HG03095 (cell line): ENCODE data around the gene YAE1.
A peak's percentile ranks its signal among the peaks of the same experiment; 100 is the strongest.
"Not testable (repeated sequence)": the region's sequence is repeated elsewhere in the genome, so short reads cannot be mapped to it uniquely, and the experiment has no call there.

Source experiments
- ATAC-seq: cut with Tn5 transposase; IDR thresholded peaks from one replicate; pipeline ENCODE4 v1.9.1; 2021; ENCODE audit warnings: moderate library complexity; ENCODE audit not compliant: unreplicated experiment

Gene YAE1, protein sequence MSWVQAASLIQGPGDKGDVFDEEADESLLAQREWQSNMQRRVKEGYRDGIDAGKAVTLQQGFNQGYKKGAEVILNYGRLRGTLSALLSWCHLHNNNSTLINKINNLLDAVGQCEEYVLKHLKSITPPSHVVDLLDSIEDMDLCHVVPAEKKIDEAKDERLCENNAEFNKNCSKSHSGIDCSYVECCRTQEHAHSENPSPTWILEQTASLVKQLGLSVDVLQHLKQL

DNA sequence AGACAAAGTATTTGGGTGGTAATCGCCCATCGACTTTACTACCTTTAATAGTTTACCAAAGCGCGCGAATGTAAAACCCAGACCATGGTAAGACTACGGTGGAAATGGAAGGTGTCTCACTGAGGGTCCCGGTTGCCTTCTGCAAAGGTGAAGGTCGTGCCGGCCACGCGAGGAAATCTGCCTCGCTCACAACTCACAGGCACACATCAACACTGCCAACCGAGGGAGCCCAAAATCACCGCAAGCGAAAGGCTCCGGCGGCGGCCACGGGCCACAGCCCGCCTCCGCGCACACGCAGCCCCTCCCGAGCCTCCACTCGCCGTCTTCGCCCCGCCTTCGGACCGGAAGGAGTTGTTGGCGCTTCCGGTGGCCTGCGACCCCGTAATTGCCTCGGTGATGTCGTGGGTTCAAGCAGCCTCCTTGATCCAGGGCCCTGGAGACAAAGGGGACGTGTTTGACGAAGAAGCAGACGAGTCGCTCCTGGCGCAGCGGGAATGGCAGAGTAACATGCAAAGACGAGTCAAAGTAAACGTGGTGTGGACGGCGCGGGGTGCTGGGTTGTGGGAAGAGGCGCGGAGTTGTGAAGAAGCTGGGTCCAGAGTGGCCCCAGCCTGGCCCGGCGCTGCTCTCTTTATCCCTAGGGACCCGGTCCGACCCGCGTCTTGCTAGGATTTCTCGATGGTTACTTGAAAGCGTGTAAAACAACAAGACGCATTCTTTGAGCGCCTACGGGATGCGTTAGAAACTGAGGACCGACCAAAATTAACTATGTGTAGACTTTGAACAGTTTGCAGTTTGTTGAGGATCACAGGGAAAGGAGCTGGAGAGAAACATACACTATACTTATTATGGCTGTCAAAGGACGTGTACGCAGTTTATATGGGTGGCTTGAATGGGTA is at the start of gene YAE1:
TSS of gene YAE1 (plus strand) at position 382 of the 899 bp plus-strand sequence. CDS start at position 397, 15 bp downstream.
- peak; percentile 99 for ATAC-seq

DNA sequence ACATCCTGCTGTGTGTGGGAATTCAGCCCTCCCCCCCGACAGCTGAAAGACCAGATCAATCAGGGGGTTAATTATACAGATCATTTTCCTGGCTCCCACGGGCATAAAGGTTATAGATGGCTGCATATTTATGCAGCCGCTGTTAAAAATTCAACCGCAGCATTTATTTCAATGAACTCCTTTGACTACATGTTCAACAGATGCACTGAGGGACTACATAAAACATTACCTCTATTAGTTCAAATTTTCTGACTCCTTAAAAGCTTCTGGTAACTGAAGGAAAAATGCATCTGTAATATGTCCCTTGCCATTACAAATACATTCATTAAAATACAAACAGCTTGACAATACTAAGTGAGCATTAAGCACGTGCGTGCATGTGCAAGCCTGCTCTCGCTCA is 49.7 kb upstream of the YAE1 start:
- ATAC-seq, result no peak

DNA sequence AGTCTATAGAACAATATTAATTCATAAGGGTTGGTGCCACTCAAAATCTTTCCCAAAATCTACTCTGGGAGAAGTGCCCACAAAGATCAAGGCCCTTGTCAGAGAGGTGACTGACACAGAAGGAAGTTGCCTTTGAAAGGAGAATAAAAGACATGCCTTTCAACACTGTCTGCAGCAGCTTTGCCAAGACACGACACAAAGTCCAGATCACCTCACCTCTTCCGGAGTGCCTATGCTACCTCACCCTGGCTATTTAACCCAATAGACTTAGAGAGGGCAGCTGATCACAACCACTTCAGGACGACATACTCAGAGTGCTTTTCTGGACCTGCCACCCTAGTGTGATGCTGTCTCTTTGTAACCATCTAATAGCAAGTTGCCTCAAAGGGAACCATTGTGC is 49.0 kb upstream of the YAE1 start:
- ATAC-seq, result no peak

DNA sequence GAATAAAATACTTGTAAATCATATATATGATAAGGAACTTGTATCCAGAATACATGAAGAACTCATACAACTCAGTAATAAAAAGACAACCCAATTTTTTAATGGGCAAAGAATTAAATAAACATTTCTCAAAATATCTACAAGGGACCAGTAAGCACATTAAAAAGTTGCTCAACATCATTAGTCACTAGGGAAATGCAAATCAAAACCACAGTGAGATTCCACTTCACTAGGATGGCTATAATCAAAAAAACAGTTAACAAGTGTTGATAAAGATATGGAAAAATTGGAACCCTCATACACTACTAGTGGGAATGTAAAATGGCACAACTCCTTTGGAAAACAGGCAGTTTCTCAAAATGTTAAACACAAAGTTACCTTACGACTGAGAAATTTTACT is 40.3 kb upstream of the YAE1 start:
- ATAC-seq, result no peak

DNA sequence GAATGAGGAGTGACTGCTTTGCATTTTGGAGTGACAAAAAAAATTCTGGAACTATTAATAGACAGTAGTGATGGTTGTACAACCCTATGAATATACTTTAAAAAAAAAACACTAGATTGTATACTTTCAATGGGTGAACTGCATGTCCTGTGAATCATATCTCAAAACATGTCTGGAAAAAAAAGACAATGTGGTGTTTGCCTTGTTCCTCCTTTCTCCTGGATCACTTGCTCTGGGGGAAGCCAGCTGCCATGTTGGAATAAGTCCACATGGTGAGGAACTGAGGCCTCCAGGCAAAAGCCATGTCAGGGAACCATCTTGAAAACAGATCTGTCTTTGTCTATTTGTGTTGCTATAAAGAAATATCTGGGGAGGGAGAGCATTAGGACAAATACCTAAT is 39.5 kb upstream of the YAE1 start:
- no peak for ATAC-seq

DNA sequence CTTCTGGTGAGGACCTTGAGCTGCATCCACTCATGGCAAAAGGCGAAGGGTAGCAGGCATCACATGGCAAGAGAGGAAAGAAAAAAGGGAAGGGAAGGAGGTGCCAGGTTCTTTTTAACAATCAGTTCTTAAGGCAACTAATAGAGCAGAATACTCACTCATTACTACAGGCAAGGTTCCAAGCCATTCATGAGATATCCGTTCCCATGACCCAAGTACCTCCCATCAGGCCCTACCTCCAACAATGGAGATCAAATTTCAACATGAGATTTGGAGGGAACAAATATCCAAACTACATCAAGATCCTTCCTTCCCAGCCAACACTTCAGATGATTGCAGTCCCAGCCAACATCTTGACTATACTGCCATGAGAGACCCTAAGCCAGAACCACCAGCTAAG is 38.9 kb upstream of the YAE1 start:
- no peak for ATAC-seq

DNA sequence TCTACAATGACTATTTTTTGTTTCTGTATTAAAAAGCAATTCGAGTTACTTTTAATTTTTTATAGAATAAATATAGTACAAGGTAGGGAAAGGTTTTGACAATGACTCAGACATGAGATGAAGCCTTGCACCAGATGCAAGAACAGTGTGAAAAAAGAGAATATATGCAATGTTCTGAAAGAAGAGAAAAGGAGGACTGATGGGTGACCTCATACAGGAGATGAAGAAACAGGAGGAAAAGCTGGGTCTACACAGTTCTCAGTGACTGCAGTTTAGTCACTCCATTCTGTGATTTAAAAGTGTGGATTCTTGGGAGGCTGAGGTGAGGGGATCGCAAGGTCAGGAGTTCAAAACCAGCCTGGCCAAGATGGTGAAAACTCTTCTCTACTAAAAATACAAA is 38.3 kb upstream of the YAE1 start:
- no peak for ATAC-seq

DNA sequence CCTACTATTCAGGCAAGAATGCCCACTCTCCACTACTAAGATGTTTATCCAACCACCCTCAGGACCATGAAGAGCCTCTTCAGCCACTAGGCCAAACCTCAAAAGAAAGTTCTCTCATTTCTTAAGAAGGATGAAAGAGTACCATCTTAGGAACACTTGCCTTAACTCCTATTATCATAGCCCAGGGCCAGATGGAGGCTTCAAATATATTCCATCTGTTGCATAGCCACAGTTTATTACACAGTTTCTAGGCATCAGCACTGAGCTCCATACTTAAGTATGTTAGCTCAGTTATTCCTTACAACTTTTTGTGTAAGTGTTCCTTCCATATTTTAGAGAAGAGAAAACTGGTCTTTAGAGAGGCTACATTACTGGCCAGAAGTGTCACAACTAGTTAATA is 37.4 kb upstream of the YAE1 start:
- no peak for ATAC-seq

DNA sequence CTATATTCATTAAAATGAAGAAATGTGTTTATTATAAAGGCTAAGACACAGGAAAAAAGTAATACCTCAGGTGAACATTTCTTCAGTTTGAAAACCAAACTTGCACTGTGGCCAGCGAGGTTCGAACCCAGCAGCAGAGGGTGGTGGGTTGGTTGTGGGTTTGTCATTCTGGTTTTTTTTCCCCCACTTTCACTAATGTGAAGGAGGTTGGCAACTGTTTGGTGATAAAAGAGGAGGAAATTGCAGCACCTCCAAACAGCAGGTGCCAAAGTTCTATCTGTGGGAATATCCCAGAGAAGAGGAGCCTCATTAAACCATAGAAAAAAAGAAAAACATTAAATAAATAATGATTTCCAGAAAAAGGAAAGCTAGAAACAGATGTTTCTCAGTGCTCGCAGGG is 36.6 kb upstream of the YAE1 start:
- ATAC-seq, result no peak

DNA sequence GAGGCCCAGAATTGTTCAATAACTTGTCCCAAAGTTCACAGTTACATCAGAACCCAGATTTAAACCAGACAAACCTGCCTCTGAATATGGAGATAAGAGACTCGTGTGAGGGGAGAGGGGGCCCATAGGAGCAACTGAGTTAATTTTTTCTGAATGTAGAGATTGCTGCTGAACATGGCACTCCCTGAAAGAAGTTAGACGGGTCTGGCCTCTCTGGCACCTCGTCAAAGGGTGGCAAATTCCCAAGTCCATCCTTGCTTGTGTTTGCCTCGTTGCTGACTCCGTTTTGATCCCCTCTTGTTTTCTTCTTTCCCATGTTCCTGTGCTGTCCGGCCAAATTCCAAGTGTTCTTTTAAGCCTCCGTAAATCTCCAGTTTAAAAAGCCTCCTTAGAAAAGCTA is 35.2 kb upstream of the YAE1 start:
- ATAC-seq, result no peak

DNA sequence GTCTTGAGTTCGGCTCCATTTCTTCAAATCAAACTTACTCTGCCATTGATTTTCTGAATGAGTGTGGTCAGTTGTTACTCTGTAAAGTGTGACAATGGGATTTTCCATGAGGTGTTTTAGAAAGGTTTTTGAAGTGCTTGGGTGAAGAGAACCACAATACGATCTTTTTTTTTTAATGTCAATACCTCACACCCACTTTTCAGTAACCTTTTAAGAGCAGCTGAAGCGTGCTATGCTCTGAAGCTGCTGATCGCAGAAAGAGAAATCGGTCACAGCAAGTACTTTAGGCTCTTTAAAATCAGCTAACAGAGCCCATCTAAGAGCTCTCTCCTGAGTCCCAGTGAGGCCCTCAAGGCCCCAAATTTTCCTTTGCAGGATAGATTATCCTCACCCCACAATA is 34.4 kb upstream of the YAE1 start:
- no peak for ATAC-seq

DNA sequence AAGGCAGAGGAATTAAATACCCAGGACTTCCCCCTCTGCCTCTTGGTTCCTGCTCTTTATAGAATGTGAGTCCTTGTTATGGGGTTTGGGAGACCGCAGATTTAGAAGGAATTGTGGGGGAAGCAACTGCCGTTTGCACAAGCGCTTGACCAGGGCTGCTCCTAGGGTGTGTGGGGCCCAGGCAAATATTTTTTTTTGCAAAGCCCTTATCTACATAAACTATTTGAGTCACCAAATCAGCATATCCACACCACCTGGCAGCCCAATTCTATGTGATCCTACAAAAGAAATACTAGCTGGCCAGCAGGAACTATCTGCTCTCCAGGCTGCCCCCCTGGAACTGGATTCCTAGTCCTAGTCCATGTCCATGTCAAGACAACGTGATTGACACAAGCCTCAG is 33.4 kb upstream of the YAE1 start:
- no peak for ATAC-seq

DNA sequence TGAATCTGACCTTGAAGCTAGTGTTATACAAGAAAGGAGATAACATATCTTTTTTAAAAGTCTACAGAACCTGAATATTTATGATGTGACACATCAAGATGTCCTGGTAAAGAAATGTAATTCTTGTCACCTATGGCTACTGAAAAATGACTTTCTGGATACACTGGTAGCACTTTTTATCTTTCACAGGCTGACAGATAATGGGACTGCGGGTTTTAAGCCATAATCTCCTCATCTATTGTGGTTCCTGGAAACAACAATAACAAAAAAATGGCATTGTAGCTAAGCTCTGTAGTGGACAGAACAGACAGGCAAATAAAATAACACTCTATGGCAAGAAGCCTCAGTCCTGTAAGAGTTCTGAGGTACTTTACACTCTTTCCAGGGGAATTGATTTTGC is 31.6 kb upstream of the YAE1 start:
- ATAC-seq, result no peak

DNA sequence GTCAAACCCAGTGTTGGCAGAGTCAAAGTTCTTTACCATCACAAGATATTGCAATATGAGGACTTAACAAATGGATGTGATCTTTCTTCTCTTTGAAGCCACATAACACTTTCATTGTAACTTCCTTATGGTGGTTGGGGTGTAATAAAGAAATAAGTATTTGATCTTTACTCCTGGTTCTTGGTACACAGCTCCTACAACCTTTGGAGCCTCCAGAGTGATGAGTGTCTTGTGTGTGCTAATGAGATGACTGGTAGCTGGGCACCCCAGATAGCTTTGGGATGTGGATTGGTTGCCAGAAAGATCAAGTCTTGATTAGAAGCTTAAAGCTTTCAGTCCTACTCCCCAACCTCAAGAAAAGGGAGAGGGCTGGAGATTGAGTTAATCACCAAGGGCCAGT is 31.1 kb upstream of the YAE1 start:
- no peak for ATAC-seq

DNA sequence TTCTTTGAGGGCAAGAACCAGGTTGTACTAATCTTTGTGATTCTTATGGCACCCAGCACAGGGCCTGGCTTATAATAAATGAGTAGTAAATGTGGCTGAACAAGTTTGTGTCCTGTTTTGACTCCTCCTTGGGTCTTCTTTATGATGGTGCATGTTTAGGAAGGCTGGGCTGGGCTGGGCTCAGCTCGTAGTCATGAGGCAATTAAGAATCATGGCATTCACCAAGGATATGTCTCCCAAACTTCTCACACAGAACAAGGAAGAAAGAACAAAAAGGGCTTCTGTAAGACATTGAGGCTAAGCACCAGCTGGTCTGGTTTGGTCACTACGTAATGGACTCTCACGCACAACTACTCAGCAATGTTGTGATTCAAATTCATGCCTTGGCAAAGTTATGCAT is 30.5 kb upstream of the YAE1 start:
- no peak for ATAC-seq

DNA sequence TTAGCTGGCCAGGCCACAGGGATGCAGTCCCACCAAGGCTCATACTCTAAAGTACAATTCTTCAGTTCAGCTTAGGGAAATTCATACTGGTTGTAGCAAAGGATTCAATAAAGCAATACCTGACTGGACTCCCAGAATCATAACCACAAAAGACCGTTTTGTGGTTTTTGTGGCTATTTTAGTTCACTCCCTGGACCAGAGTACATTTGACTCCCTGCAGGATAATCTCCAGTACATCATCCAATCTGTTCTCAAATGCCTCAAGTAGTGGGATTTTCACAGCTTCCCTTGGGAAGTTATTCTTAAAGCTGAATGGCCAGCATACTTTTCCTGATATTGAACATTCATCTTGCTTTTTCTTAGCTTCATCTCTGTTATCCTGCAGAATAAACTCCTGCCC is 29.3 kb upstream of the YAE1 start:
- ATAC-seq, result no peak

DNA sequence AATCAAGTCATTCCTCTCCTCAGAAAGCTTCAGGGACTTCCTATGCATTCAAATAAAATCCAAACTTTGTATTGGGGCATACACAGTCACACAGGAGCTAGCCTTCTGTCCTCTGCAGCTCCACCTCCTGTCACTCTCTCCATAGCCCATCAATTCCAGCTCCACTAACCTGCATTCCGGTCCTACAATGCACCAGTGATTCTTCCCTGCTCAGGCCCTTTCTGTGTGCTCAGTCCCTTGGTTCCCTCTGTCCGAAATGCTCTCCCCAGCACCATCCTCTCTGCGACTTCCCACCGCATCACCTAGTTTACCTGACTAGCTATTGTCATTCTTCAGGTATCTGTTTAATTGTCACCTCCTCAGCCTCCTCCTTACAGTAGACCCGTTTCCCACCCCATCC is 26.4 kb upstream of the YAE1 start:
- ATAC-seq, result no peak

DNA sequence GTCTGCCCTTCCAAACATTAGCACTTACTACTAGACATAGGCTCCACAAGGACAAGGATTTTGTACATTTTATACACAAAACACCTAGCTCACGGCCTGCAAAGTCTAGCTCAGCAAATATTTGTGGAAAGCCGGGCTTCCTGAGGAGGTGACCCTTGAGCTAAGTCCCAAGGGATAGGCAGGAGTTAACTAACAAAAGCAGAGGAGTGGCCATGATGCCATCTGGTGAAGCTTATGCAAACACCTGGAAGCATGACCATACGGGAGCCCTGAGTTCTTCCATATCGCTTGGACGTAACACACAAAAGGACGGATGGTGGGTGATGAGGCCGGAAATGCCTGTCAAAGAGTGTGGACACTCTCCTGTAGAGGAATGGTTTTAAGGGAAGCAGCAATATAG is 25.9 kb upstream of the YAE1 start:
- no peak for ATAC-seq

DNA sequence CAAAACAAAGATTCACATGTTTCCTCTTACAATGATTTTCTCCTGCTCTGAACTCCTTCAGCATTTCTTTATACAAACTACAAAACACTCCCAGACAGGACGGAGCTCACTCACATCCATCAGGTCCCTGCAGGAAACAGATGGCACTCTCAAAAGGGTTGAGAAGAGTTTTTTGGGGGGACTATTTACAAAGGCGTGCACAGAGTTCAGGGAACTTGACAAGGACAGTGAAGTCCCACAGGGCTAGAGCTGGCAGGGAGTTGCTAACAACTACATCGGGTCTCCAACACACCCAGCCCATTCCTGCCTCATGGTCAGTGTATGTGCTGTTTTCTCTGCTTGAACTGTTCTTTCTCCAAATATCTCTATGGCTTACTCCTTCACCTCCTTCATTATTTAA is 24.7 kb upstream of the YAE1 start:
- ATAC-seq, result no peak

DNA sequence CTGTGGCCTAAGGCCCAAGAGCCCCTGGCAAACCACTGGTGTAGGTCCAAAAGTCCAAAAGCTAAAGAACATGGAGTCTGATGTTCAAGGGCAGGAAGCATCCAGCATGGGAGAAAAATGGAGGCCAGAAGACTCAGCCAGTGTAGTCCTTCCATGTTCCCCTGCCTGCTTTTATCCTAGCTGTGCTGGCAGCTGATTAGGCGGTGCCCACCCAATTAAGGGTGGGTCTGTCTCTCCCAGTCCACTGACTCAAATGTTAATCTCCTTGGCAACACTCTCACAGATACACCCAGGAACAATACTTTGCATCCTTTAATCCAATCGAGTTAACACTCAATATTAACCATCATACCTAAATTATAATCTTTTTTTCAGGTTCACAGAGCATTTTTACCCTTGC is 21.4 kb upstream of the YAE1 start:
- ATAC-seq, result not testable (repeated sequence)

DNA sequence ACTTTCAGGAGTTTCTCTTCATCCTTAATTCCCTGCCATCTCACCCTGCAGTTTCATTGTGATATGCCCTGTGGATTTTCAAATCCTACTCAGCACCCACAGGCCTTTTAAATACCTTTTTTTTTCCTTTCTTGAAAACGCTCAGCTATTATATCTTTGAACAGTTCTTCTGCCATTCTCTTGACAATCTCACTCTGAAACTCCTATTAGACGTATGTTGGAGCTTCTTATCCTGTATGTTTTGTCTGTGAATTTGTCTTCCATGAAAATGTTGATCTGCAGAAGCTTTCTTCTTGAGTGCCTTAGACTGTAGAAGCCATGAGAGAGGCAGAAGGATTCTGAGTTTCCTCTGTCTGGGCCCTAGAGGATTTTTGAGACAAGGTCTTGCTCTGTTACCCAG is 18.9 kb upstream of the YAE1 start:
- ATAC-seq, result no peak

DNA sequence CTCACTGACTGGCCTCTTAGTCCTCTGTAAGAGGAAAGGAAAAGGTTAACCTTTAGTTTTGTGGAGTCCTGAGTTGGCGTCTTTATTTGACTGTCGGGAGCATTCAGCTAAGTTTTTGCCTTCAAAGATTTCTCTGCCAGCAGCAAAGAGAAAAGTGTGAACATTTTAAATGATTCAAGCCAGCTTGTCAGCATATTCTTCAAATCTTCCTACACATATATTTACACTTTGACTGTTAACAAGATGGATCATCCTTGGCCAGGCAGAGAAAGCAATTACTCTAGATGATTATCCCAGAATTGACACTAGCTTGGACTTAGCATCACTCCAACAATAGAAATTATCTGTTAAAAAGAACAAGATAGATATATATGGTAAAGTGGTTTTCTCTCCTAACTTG is 15.8 kb upstream of the YAE1 start:
- no peak for ATAC-seq

DNA sequence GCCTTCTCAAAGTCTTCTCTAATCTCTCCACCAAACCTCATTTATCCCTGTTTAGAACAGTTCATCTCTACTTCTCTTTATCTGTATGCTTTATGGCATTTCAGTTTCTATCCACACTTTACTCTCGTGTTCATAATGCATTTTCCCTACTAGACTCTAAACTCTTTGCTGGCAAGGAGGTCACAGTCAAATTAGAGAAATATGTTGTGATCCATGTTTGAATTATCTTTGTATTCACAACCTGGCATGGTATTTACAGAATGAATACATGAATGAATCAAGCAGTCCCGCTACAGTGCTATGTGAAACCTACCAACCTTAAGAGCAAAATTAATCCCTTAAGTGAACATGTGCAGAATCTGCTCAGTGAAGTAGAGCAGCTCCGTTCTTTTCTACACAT is 12.8 kb upstream of the YAE1 start:
- no peak for ATAC-seq
